Left kidney (tissue), 2 donors: ENCODE results near the gene MRPS23. TPM values are rescaled to one million over a fixed set of nuclear protein-coding genes. Genes with fewer than 3 reads are reported as not detected.

ENCODE experiments used
- DNase-seq: peaks from one replicate; pipeline ENCODE4 v3.0.0-alpha.2; 2013
- polyA plus RNA-seq: library from polyadenylated mRNA; unstranded; fragments of 120-200 nt; gene quantifications from one replicate; pipeline ENCODE4 v1.2.1, GENCODE V29; 2013; ENCODE audit not compliant: insufficient read length

Gene MRPS23
- polyA plus RNA-seq, 1 donor: 57.0 TPM

DNA sequence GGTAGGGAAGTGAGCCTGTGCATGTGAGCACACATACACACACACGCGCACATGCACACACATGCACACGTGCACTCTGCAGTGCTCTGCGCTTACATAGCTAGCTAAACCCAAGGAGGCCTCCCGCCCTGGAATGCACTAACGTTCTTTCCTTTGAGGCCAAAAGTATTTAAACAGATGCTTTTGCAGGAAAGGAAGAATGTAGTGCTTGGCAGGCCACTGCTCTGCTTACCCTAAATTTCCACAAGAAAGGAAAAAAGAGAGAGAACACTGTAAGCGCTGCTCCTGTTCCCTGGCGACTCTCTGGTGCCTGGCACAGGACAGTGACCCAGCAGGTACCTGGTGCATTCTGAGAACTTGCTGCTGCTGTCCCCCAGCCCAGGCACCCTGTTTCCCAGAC is 31.3 kb upstream of the MRPS23 start:
- DNase-seq: no peak

DNA sequence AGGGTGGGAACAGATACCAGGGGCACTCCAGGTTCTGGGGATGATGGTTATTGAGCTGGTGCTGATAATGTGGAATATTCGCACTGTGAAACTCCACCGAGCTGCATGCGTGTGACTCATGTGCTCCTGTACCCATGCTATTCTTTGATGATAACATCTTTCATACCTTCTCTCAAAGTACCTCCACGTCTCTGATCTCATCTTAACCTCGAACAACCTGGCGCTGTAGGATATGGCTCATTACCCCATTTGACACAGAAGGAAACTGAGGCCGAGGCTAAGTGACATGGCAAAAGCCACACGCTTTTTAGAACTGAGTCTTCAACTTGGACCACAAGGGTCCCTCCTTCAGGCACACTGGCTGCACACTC is 30.2 kb upstream of the MRPS23 start:
- no peak for DNase-seq

DNA sequence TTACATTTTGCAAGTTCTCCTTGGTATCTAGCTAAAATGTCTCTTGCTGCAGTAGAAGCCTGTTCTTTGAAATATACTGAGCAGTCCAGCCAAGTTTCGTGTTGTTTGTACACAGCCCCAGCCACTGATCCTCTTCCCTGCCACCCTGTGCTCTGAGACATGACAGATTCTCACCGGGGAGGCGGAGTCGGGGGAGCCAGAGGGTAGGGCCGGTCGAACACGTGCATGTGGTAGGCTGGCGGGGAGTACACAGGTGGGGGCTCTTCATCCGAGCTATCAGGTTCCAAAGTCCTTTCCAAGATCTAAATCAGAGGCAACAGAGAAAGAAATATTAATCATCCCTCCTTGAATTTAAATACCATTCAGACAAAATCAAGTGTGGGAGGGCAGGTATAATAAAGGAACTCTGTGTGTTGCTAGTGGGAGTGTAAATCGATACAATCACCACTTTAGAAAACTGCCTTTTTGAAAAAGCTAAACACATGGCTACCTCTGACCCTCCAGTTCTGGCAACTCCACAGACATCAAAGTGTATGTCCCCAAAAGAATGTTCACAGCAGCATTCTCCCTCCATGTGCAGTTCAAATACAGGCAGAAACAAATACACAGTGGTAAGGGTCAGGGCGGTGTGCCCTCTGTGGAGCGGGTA is 29.7 kb upstream of the MRPS23 start:
- DNase-seq: no peak

DNA sequence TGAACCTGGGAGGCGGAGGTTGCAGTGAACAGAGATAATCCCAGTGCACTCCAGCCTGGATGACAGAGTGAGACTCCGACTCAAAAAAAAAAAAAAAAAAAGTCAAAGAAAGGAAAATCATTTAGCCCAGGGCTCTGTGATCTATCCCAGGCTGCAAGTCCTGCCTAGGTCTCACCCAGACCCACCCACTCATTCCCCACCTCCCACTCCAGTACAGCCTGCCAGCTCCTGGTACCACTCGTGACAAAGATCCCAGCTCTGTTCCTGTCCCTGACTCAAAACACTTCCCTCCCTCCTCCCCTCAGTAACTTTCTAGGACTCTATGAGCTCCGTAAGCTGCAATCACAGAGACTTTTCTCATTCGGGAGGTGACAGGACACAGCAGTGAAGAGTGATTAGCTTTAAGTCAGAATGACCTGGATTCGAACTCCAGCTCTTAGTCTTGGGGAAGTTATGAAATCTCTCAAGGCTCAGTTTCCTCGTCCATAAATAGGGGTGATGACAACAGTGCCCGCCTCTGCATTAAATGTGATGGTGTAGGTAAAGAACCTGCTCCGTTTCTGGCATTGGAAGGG is 28.0 kb upstream of the MRPS23 start:
- no peak for DNase-seq

GRCh38 chr17:57876866-57877237 is 27.0 kb upstream of the MRPS23 start:
- no peak for DNase-seq

DNA sequence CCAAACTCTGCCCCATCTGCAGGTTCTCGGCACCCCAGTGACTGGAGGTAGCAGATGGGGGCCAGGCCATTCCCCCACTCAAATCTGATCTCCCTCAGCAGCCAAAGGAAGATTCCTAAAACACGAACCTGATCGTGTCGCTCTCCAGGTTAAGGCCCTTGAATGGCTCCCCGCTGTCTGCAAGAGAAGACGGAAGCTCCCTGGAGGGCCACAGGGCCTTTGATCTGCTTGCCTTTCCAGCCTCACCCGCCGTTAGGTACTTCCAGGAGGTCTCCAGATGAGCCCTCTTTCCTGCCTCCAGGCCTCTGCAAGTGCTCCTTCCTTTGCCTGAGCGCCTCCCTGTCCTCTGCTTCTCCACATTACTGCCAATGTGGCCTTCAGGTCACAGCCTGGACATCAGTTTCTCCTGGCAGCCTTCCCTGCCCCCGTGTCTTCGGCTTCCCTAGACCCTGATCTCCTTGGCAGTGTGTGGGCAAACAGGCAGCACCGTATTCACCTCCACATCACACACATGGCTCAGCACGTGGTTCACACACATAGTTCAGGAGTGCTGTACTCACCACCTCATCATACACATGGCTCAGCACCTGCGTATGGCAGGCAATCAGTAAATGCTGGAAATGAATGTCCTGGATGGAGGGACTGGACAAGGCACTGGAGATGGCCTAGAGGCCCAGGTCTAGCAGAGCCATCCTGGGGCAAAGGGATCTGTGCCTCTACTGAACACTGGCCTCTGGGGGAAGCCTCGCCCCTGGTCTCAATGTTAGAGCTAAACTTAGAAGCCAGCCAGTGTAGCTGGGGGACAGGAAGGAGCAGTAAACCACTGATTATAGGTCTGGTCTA is 26.4 kb upstream of the MRPS23 start:
- DNase-seq: no peak

- DNase-seq: peak; percentile 84
Observed at GRCh38 chr17:57875290-57876022, 25.6 kb upstream of the MRPS23 start.

GRCh38 chr17:57874434-57875289 is 24.8 kb upstream of the MRPS23 start:
- DNase-seq: peak; percentile 92

- DNase-seq: no peak
Observed at GRCh38 chr17:57874058-57874419, 24.2 kb upstream of the MRPS23 start.

DNA sequence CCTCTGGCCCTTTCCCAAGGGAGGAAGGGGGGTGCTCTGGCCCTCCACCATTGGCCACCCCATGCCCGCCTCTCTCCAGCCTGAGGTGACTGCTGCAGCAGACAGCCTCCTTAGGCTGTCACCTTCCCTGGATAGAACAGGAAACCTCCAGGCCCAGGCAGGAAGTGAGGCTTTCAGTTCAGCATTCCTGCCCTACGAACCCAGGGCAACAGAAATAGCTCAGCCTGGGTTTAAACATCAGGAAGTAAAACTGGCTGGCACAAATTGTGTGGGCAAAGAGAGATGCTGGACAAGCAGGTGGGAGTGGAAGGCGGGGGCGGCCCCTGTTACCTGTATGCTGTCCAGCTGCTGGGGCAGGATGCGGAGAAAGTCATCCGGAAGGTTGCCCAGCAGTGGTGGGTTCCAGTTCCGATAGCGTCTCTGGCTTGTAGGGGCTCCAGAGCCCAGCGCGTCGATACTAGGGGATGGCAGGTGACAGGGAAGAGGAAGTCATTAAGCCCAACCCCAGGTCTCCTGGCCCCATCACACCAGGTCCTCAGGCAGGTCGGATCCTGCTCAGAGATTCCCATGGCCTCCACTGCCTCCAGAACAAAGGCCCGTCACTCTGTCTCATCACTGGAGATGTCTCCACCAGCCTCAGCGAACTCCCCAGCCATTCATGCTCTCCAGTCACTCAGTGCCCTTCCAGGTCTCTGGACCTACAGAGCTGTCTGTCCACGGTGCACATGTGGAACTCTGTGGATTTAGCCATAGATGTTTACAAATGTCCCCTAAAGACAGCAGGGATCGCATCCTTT is 23.6 kb upstream of the MRPS23 start:
- no peak for DNase-seq

DNA sequence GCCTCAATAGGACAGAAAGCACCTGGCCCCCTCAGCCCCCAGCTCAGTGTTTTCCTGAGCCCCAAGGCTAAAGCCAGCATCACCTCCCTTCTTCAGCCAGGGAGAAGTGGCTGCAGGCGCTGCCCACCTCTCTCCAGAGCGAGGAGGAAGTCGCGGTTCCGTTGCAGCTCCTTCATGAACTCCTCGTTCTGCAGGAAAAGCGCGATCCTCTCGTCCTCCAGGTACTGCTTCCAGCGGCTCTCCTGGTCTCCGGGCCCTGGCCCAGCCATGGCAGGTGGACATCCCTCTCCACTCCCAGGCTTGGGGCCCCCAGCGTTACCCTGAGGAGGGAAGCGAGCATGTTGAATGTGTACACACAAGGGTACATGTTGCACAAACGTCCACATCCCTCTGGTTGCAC is 22.7 kb upstream of the MRPS23 start:
- no peak for DNase-seq

- DNase-seq: no peak
Observed at GRCh38 chr17:57871863-57872262, 22.0 kb upstream of the MRPS23 start.

DNA sequence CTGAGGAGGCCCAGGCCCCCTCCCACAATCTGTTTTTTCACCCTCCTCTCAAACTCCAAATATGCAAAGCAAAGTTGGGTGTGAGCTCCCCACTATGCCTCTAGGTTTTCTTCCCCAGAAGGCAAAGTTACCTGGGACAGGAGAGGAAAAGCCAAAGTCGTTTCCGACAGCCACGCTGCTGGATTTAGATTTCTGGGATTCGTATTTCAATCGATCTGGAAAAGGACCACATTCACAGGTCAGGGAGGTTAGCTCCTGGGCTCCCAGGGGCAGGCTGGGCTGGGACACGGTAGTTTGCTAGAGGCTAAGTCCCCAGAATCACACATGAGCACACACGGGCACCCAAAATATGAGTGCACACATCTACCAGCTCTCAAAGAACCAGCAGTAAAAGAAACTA is 21.3 kb upstream of the MRPS23 start:
- no peak for DNase-seq

DNA sequence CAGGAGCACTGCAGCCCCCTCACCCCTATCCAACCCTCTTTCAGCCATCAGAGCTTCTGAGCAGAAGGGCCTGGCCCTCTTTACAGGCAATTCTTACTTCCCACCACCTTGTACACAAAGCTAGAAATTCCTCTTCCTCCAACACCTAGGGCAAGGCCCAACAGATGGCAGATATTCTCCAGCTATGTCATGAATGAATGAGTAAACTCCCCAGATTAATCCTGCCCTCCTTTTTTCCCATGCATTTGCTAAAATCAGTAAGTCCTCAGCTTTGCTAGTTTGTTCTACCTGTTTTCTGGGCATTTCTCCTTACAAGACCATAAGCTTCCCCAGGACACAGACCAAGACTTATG is 20.4 kb upstream of the MRPS23 start:
- no peak for DNase-seq

GRCh38 chr17:57869617-57870282 is 19.9 kb upstream of the MRPS23 start:
- DNase-seq: no peak

- no peak for DNase-seq
Observed at GRCh38 chr17:57868910-57869616, 19.2 kb upstream of the MRPS23 start.

- DNase-seq: no peak
Observed at GRCh38 chr17:57868007-57868909, 18.4 kb upstream of the MRPS23 start.

DNA sequence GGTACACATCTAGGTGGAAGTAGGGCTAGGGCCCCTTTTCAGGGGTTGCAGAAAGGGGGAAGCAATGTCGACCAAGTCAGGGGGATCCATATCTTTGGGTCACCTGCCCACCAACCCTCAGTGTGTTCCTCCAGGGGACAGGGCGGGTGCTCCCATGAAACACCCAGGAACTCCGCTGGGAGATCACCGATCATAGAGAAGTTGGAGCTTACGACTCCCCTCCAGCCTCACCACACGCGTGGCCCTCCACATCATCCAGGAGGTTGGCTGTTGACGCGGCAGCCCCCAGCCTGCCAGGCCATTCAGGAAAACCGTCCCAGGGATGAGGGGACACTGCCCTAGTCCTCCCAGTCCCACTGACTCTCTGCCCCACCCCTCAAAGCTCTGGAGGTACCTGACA is 17.3 kb upstream of the MRPS23 start:
- DNase-seq: no peak

DNA sequence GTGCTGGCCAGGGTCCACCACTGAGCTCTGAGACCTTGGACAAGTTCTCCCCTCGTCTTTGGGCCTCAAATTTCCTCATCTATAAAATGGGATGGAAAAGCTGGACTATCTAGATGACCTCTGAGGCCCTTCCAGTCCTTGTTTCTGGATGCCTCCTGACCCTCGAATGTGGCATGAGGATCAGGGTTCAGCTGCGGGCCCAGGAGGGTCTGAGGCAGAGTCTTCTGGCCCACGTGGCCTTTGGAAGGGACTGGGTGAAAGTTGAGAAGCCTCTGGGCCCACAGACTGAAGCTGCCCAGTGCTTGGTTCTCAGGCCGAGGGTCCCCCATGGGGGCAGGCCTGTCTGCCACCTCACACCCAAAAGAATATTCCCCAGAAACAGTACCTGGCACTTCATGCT is 16.9 kb upstream of the MRPS23 start:
- no peak for DNase-seq
